ENCODE data around the gene R3HDM2.

R3HDM2 gene

DNA sequence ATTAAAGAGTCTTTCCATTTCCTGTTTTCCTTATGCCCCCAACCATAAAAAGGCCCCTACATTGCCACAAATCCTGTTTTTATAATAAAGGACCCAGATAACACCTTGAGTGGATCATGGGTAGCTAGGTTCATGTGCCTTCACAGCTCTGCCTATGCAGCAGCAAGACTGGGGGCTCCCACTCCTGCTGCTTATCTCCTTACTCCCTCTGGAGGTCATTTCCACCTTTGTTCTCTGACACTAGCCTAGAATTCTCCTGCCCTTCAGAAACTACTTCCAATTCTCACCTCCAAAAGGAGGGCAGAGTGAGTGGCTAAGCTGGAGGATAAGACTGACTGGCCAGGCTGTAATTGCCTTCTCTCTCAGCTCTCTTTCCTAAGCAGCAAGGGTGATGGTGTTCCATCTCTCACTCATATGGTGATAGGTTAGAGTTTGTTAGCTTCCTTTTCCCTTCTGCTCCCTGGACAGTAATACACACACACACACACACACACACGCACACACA, 159.8 kb downstream of the R3HDM2 start:
- Histone ChIP-seq H3K27me3 (ENCODE audit: control insufficient read depth in 1 of 2, insufficient read depth in 2 of 2, low read length in 2 of 2) (no peaks in the 10 kb centered on the region), H3K9me3 (ENCODE audit: low read length) (no peaks in the 10 kb centered on the region), H3K4me1 (ENCODE audit: insufficient read depth, low read length) (no peaks in the 10 kb centered on the region), H3K4me3 (ENCODE audit: low read depth in 1 of 2, low read length in 2 of 2) (no peak overlapping the region), H3K27ac (ENCODE audit: low read depth, low read length) (no peak overlapping the region), H3K9ac (ENCODE audit: low read length) (no peak overlapping the region), H3K36me3 (ENCODE audit: insufficient read depth, low read length) (peaks cover 65% of the 10 kb centered on the region)

DNA sequence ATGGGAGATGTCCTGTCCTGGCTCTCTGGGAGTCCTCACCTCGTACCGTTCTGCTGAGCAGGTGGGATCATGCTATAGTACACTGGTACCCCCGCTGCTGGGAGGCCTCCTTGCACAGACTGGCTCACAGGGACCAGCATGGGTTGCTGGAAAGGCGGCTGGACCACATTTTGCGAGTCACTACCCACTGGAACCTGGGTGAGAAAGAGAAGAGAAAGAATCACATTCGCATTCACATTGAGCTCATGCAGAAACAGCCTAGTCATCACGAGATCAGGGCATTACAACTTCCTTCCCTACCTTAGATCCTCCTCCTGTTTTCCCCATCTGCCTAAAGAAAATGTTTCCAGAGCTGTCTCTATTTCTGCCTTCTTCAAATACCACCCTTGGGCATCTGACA, 162.6 kb downstream of the R3HDM2 start:
- Histone ChIP-seq H3K27ac (ENCODE audit: low read depth, low read length) (no peak overlapping the region), H3K27me3 (ENCODE audit: control insufficient read depth in 1 of 2, insufficient read depth in 2 of 2, low read length in 2 of 2) (no peaks in the 10 kb centered on the region), H3K9ac (ENCODE audit: low read length) (no peak overlapping the region), H3K4me3 (ENCODE audit: low read depth in 1 of 2, low read length in 2 of 2) (no peak overlapping the region), H3K9me3 (ENCODE audit: low read length) (no peaks in the 10 kb centered on the region), H3K4me1 (ENCODE audit: insufficient read depth, low read length) (peaks cover 3% of the 10 kb centered on the region), H3K36me3 (ENCODE audit: insufficient read depth, low read length) (peaks cover 66% of the 10 kb centered on the region)

DNA sequence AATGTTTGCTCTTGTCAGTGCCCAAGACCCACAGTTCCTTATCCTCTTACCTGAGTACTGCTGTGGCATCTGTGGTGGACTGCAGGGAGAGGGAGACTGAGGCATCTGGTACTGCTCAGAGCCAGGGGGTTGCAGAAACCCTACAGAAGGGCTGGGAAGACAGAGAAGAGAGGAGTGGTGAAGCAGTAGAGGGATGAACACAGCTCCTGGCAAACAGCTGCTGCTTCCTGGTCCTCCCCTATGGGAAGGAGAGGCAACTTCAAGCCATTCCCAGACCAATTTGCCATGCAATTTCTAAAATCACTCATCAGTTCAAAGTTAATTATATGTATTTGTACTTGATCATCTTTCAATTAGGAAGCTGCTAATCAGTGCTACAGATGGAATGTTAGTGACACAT, 164.2 kb downstream of the R3HDM2 start:
- H3K9ac ChIP-seq (ENCODE audit: low read length): no peak overlapping the region
- no peaks in the 10 kb centered on the region for H3K9me3 ChIP-seq (ENCODE audit: low read length)
- no peak overlapping the region for H3K27ac ChIP-seq (ENCODE audit: low read depth, low read length)
- peaks cover 68% of the 10 kb centered on the region for H3K36me3 ChIP-seq (ENCODE audit: insufficient read depth, low read length)
- H3K4me3 ChIP-seq (ENCODE audit: low read depth in 1 of 2, low read length in 2 of 2): no peak overlapping the region
- peaks cover 3% of the 10 kb centered on the region for H3K4me1 ChIP-seq (ENCODE audit: insufficient read depth, low read length)
- no peaks in the 10 kb centered on the region for H3K27me3 ChIP-seq (ENCODE audit: control insufficient read depth in 1 of 2, insufficient read depth in 2 of 2, low read length in 2 of 2)

DNA sequence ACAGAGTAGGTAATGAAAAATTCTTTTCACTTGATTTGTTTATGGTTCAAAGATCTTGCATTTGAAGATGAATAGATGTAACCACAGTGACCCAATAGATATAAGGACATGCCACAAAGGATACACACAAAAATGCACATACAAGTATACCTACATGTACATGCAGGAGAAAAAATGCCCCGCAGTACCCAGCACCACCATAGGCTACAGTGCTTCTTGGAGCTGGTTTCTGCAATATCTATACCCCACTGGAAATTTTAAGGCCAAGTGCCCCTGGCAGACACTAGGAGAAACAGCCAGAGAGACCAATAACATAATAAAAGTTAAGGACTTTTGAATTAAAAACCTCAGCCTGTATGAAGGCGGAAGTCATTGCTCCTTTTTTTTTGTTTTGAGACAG, 167.7 kb downstream of the R3HDM2 start:
- H3K4me1 ChIP-seq (ENCODE audit: insufficient read depth, low read length): peaks cover 3% of the 10 kb centered on the region
- H3K27ac ChIP-seq (ENCODE audit: low read depth, low read length): no peak overlapping the region
- H3K27me3 ChIP-seq (ENCODE audit: control insufficient read depth in 1 of 2, insufficient read depth in 2 of 2, low read length in 2 of 2): no peaks in the 10 kb centered on the region
- no peak overlapping the region for H3K9ac ChIP-seq (ENCODE audit: low read length)
- no peak overlapping the region for H3K4me3 ChIP-seq (ENCODE audit: low read depth in 1 of 2, low read length in 2 of 2)
- peaks cover 70% of the 10 kb centered on the region for H3K36me3 ChIP-seq (ENCODE audit: insufficient read depth, low read length)
- no peaks in the 10 kb centered on the region for H3K9me3 ChIP-seq (ENCODE audit: low read length)

DNA sequence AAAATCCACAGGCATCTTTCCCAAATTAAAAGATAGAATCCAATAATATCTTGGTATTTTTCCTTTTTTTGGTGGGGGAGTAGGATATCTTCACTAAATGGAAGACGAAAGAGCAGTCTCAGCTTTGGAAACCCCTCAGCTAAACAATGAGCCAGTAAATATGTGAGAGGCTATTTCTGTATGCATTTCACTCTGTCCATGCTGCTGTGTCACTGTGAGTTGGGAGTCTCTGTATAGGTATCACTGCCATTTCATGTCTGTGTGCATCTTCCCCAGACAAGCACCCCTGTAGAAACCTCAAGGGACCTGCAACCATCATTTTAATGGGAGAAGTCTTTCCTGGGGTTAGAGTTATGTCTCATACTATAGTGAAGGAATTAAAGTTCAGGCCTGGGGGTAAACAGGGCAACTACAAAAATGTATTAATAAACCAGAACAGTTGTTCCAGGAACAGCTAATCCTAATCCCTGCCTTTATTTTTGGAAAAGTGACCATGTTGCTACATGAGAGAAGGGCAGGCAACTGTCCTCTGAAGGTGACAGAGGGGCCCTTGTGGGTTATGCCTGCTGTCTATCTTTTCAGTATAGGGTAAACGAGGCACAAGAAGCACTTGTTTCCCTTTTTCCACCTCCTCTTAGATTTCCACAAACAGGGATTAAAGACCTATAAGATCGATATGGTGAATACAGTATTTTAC, 168.6 kb downstream of the R3HDM2 start:
- no peak overlapping the region for H3K4me3 ChIP-seq (ENCODE audit: low read depth in 1 of 2, low read length in 2 of 2)
- no peak overlapping the region for H3K9ac ChIP-seq (ENCODE audit: low read length)
- peaks cover 3% of the 10 kb centered on the region for H3K4me1 ChIP-seq (ENCODE audit: insufficient read depth, low read length)
- no peaks in the 10 kb centered on the region for H3K9me3 ChIP-seq (ENCODE audit: low read length)
- H3K27ac ChIP-seq (ENCODE audit: low read depth, low read length): no peak overlapping the region
- H3K27me3 ChIP-seq (ENCODE audit: control insufficient read depth in 1 of 2, insufficient read depth in 2 of 2, low read length in 2 of 2): no peaks in the 10 kb centered on the region
- H3K36me3 ChIP-seq (ENCODE audit: insufficient read depth, low read length): peaks cover 71% of the 10 kb centered on the region

DNA sequence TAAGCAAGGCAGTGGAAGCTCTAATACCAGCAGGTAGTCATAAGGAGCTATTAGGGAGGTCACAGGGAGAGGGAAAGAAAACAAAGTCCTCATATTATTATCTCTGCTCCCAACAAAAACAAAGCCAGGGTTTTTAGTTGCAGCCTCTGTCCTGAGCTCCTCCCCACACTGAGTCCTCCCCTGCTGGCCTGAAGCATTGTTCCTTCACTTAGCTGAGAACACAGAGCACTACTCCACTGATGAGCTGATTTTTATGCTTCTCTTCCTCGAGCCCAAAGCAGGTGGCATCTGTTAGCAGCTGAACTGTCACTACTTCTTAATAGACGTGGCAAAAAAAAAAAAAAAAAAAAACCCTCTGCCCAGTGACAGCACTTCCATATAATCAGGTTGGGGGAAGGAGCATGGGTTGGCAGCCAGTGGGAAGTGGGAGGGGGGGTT, 169.4 kb downstream of the R3HDM2 start:
- H3K4me1 ChIP-seq (ENCODE audit: insufficient read depth, low read length): peaks cover 3% of the 10 kb centered on the region
- H3K27ac ChIP-seq (ENCODE audit: low read depth, low read length): no peak overlapping the region

DNA sequence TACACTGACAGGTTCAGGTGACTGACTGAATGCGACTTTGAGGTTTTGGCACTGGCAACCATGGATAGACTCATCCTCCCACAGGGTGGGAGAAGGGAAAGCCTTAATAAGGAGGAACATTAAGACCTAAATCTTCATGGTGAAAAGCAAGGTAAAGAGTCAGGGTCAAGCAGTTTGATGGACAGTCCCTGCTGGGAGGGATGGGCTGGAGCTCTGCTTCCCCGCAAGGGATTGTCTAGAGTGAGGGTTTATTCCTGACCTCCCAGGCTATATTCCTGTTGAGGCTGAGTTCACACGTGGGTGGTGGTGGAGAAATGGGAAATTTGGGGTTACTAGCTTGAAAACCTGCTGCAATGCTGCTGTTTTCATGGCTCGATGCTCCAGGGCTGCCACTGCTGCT, 170.5 kb downstream of the R3HDM2 start:
- Histone ChIP-seq H3K9ac (ENCODE audit: low read length) (no peak overlapping the region), H3K27me3 (ENCODE audit: control insufficient read depth in 1 of 2, insufficient read depth in 2 of 2, low read length in 2 of 2) (no peaks in the 10 kb centered on the region), H3K27ac (ENCODE audit: low read depth, low read length) (no peak overlapping the region), H3K4me3 (ENCODE audit: low read depth in 1 of 2, low read length in 2 of 2) (no peak overlapping the region), H3K36me3 (ENCODE audit: insufficient read depth, low read length) (peaks cover 76% of the 10 kb centered on the region), H3K4me1 (ENCODE audit: insufficient read depth, low read length) (peaks cover 3% of the 10 kb centered on the region), H3K9me3 (ENCODE audit: low read length) (no peaks in the 10 kb centered on the region)

More for the DNA sequence above, 169.4 kb downstream of the R3HDM2 start:
- Histone ChIP-seq H3K36me3 (ENCODE audit: insufficient read depth, low read length) (peaks cover 70% of the 10 kb centered on the region), H3K9me3 (ENCODE audit: low read length) (no peaks in the 10 kb centered on the region), H3K4me3 (ENCODE audit: low read depth in 1 of 2, low read length in 2 of 2) (no peak overlapping the region), H3K27me3 (ENCODE audit: control insufficient read depth in 1 of 2, insufficient read depth in 2 of 2, low read length in 2 of 2) (no peaks in the 10 kb centered on the region), H3K9ac (ENCODE audit: low read length) (no peak overlapping the region)

DNA sequence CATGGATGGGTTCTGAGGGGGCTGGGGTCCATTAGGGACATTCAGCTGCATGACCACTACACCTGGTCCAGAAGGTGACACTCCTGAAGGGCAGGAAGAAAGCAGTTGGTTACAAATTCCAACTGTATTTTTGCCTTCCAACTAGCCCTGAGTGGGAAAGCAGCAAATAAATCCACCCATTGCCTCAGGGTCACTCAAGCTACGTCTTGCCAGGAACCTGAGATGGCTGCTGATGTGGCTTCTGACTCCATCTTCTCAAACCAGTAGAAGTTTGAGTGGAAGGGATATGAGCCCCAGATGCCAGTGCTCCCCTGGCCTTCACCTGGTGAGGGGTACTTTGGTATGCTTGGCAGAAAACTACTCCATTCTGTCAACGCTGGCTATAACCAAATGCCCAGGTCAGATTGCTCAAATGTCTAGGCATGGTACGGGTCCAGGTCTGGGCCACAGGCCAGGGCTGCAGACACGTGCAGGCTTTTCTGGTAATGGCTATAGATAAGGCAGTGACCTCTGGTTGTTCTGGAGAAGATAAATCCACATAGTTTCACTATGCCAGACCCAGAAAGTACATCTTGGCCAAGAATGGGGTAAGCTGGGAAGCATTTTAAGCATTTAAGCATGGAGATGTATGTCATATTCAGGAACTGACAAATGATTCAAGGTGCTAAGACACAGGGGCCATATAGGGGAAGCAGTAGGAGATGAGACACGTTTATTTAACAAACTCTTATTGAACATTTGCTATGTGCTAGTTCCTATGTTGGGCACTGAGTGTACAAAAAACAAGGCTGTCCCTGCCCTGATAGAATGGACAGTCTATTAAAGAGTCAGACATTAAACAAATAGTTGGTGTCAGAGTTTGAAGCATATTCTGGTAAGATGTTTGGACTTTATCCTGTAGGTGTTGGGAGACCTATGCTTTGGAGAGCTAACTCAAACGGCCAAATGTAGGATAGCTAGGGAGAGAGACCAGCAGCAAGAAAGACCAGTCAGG, 171.6 kb downstream of the R3HDM2 start:
- no peak overlapping the region for H3K27ac ChIP-seq (ENCODE audit: low read depth, low read length)
- H3K9me3 ChIP-seq (ENCODE audit: low read length): no peaks in the 10 kb centered on the region
- no peaks in the 10 kb centered on the region for H3K27me3 ChIP-seq (ENCODE audit: control insufficient read depth in 1 of 2, insufficient read depth in 2 of 2, low read length in 2 of 2)
- no peak overlapping the region for H3K9ac ChIP-seq (ENCODE audit: low read length)
- no peak overlapping the region for H3K4me3 ChIP-seq (ENCODE audit: low read depth in 1 of 2, low read length in 2 of 2)
- H3K4me1 ChIP-seq (ENCODE audit: insufficient read depth, low read length): no peaks in the 10 kb centered on the region
- peaks cover 72% of the 10 kb centered on the region for H3K36me3 ChIP-seq (ENCODE audit: insufficient read depth, low read length)

DNA sequence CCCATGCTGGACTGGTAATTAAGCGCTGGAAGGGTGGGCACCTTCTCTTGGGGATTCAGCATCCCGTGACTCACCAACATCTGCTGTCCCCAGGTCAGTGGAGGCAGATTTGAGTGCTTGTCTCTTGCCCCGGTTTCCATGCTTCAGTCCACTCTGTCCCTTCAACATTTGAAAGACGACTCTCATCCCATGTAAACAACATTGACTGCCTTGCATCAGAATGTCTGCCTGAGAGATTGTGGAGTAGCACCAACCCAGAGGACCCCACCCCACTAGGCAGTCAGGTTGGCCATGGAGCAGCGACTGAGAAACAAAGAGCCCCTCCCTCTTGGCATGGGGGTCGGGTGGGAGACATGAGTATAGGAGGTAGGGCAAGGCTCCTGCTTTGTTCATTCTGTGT, 174.9 kb downstream of the R3HDM2 start:
- Histone ChIP-seq H3K4me1 (ENCODE audit: insufficient read depth, low read length) (no peaks in the 10 kb centered on the region), H3K9me3 (ENCODE audit: low read length) (no peaks in the 10 kb centered on the region), H3K4me3 (ENCODE audit: low read depth in 1 of 2, low read length in 2 of 2) (no peak overlapping the region), H3K9ac (ENCODE audit: low read length) (no peak overlapping the region), H3K36me3 (ENCODE audit: insufficient read depth, low read length) (peaks cover 55% of the 10 kb centered on the region), H3K27me3 (ENCODE audit: control insufficient read depth in 1 of 2, insufficient read depth in 2 of 2, low read length in 2 of 2) (no peaks in the 10 kb centered on the region), H3K27ac (ENCODE audit: low read depth, low read length) (no peak overlapping the region)

DNA sequence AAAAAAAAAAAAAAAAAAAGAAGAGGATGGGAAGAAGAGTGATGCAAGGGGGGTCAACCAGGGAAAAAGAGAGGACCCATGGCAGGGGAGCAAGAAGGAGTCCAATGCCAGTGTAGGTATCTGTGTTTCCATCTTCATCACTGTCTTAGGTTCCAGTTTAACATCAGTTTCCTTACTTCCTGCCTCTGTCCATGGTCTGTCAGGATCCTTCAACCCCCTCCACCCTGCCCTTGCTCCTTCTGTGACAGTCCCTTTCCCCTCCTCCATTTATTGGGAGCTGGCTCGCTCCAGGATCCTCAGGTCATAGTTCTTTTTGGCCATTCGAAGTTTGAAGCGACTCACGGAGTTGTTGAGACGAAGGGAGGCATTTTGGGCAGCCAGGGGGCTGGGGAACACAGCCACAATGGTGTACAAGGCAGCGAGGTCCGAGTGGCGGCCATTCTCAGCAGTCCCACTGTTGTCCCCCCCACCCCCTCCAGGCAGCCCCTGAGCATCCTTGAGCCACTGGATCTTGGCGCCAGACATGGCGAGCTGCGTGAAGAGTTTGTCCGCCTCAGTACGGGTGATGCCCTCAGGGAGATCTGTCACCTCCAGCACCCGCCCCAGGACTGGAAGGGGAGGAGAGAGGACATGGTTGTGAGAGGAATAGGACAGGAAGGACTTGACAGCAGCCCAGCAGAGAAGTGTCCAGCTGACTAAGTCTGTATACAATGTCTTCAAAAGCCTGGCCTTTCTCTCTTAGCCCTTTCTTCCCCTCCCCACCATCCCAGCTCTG, 176.2 kb downstream of the R3HDM2 start:
- Histone ChIP-seq H3K4me1 (ENCODE audit: insufficient read depth, low read length) (no peaks in the 10 kb centered on the region), H3K9ac (ENCODE audit: low read length) (no peak overlapping the region), H3K9me3 (ENCODE audit: low read length) (no peaks in the 10 kb centered on the region), H3K4me3 (ENCODE audit: low read depth in 1 of 2, low read length in 2 of 2) (no peak overlapping the region), H3K27ac (ENCODE audit: low read depth, low read length) (no peak overlapping the region), H3K36me3 (ENCODE audit: insufficient read depth, low read length) (peaks cover 43% of the 10 kb centered on the region), H3K27me3 (ENCODE audit: control insufficient read depth in 1 of 2, insufficient read depth in 2 of 2, low read length in 2 of 2) (no peaks in the 10 kb centered on the region)

DNA sequence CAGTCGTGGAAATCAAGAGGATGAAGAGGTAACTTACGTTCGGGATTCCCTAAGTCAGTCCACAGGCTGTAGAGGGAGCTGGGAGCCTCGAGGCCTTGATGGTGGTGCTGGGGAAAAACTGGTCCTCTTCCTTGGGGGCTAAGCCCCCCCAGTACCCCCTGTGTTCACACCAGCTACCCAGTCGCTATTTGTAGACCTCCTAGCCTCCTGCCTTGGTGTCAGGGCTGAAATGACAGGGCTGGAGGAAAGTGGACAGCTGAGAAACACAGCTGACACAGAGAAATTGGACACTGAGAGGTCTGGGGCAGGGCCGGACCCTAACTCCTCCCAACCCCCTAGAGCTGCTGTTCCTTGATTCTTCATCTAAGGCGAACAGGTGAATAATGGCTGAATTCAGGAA, 179.9 kb downstream of the R3HDM2 start, which contains the start of gene STAC3:
TSS of gene STAC3 (minus strand) at position 232 of the 400 bp plus-strand sequence. CDS start 1,551 bp downstream, outside the sequence.
- Histone ChIP-seq H3K4me3 (ENCODE audit: low read depth in 1 of 2, low read length in 2 of 2) (no peak within 1 kb of the TSS), H3K9me3 (ENCODE audit: low read length) (no peaks in the 10 kb centered on the region), H3K27ac (ENCODE audit: low read depth, low read length) (no peak within 1 kb of the TSS), H3K36me3 (ENCODE audit: insufficient read depth, low read length) (peaks cover 10% of the 10 kb centered on the region), H3K4me1 (ENCODE audit: insufficient read depth, low read length) (no peaks in the 10 kb centered on the region), H3K27me3 (ENCODE audit: control insufficient read depth in 1 of 2, insufficient read depth in 2 of 2, low read length in 2 of 2) (peaks cover 4 to 8% of the 10 kb centered on the region in 2 donors), H3K9ac (ENCODE audit: low read length) (no peak within 1 kb of the TSS)

Data from muscle layer of colon (tissue), 2 donors.